Aorta (tissue), 5 donors: ENCODE measurements around the gene JMJD7. TPM values are rescaled to one million over a fixed set of nuclear protein-coding genes. Genes with fewer than 3 reads are reported as not detected.

Source experiments
- ATAC-seq: fragments of 200-7000 bp; cut with Tn5 transposase; one replicate; pipeline ENCODE4 v1.9.1; 2022; ENCODE audit warnings: moderate library complexity; ENCODE audit not compliant: low FRiP score
- DNase-seq, 2 donors: peaks; one replicate each; pipeline ENCODE4 v3.0.0-alpha.2; 2020
- H3K27ac ChIP-seq, 2 donors: one replicate each; pipeline ENCODE4 v1.5.1; 2013; ENCODE audit warnings: low read length in 2 of 2, mild to moderate bottlenecking in 2 of 2, moderate library complexity in 2 of 2, control low read depth in 1 of 2, inconsistent platforms in 1 of 2, low read depth in 1 of 2
- H3K27me3 ChIP-seq, 2 donors: one replicate each; pipeline ENCODE4 v1.6.1; 2013; ENCODE audit warnings: control low read depth in 1 of 2, low read length in 1 of 2, mild to moderate bottlenecking in 1 of 2, moderate library complexity in 1 of 2; ENCODE audit not compliant: insufficient read depth in 2 of 2, control insufficient read depth in 1 of 2
- H3K36me3 ChIP-seq, 2 donors: one replicate each; pipeline ENCODE4 v1.6.1; 2013; ENCODE audit warnings: control low read depth in 1 of 2, low read length in 1 of 2, mild to moderate bottlenecking in 1 of 2; ENCODE audit not compliant: insufficient read depth in 2 of 2, control insufficient read depth in 1 of 2
- H3K4me1 ChIP-seq, 2 donors: one replicate each; pipeline ENCODE4 v1.6.1; 2013; ENCODE audit warnings: low read length in 2 of 2, control low read depth in 1 of 2, mild to moderate bottlenecking in 1 of 2, moderate library complexity in 1 of 2; ENCODE audit not compliant: insufficient read depth in 2 of 2, control insufficient read depth in 1 of 2
- H3K4me3 ChIP-seq, 2 donors: one replicate each; pipeline ENCODE4 v1.5.1; 2013; ENCODE audit warnings: low read length in 2 of 2, control low read depth in 1 of 2, mild to moderate bottlenecking in 1 of 2
- H3K9me3 ChIP-seq: one replicate; pipeline ENCODE4 v1.6.1; 2013; ENCODE audit warnings: mild to moderate bottlenecking, low read length; ENCODE audit not compliant: control insufficient read depth
- WGBS, 2 donors: extraction: QIAGEN DNeasy Blood & Tissue Kit; methylation state at CpG; one replicate each; pipeline ENCODE4 v1.1.7; 2013; 5-methylcytosine and 5-hydroxymethylcytosine counted together
- intact Hi-C, 2 donors: fragments of 100-400 bp; cut with DNase I; formaldehyde crosslinking; loops; one replicate each; pipeline versions ENCODE4 v1.14.2 to v1.15.0; 2022
- long read RNA-seq, 2 donors: library from polyadenylated mRNA; unstranded; transcript quantifications; one replicate each; pipeline ENCODE4 v2.0.0, GENCODE V29; 2020 to 2021
- polyA plus RNA-seq, 2 donors: library from polyadenylated mRNA; stranded (reverse); fragments of 200-250 nt; gene quantifications; one replicate each; pipeline ENCODE4 v1.2.3, GENCODE V29; 2013
- total RNA-seq, 2 donors: library from RNA; stranded (reverse); fragmentation: NEBNext Ultra II Directional; extraction: Animal tissue kit (Norgen Biotek cat#: 25700); gene quantifications; one replicate each; pipeline ENCODE4 v1.2.1, GENCODE V29; 2021
- donor health status: healthy with polysubstance abuse.
- donor health status: Bipolar disorder and iron deficiency.
- donor health status: DM: no; HTN: no; CAD: no.
- donor health status: DM: no; HTN: no; CAD: no.
- donor health status: DM: yes; HTN: yes; CAD: no.

The JMJD7 gene
- total RNA-seq (10 to 100 TPM in 1 of 2 donors, 1 to 10 TPM in 1; 9.6 to 12.6 TPM), polyA plus RNA-seq (10 to 100 TPM in 1 of 2 donors, 1 to 10 TPM in 1; 7.0 to 10.5 TPM)
- long read RNA-seq, donor 1, transcript JMJD7-201 (8 exons, 1,416 nt): major isoform, 14 of 20 reads
- long read RNA-seq, donor 1, partial matches to known transcripts: 3 of 20 reads
- long read RNA-seq, donor 1, other reads (novel, unspliced or antisense): 1 of 20 reads
- long read RNA-seq, donor 2, transcript JMJD7-201 (8 exons, 1,416 nt): major isoform, 5 of 9 reads
- long read RNA-seq, donor 2, partial matches to known transcripts: 3 of 9 reads
- long read RNA-seq, donor 2, other reads (novel, unspliced or antisense): 0 of 9 reads

- H3K27me3 ChIP-seq: no peaks in the 10 kb centered on the region
- DNase-seq (peak; percentile 97 to 99), ATAC-seq (peak; percentile 97)
- intact Hi-C loops: loop anchor here in 1 of 2 donors (5.0 kb wide), 1 partner anchor 69 kb away; no protein-coding TSS in a partner anchor
- H3K27ac ChIP-seq: peak within 1 kb of the TSS in 1 of 2 donors; percentile 39
- 0 to 1% methylated on average over 65 to 66 of the region's 66 CpGs for WGBS, 2 donors
- H3K4me1 ChIP-seq: no peaks in the 10 kb centered on the region
- no peaks in the 10 kb centered on the region for H3K9me3 ChIP-seq
- peak within 1 kb of the TSS; percentile 42 to 53 for H3K4me3 ChIP-seq
- H3K36me3 ChIP-seq: no peaks in the 10 kb centered on the region
Observed at GRCh38 chr15:41827880-41828806, at the start of gene JMJD7. Gene JMJD7 (plus strand): TSS chr15:41828092. CDS start chr15:41828125, 33 bp downstream.

GRCh38 chr15:41778521-41778920, 49.4 kb upstream of the JMJD7 start:
- Histone ChIP-seq H3K4me1 (peaks cover 5 to 10% of the 10 kb centered on the region in 2 donors), H3K4me3 (no peak overlapping the region), H3K36me3 (peaks cover 0 to 1% of the 10 kb centered on the region in 2 donors), H3K27me3 (no peaks in the 10 kb centered on the region), H3K9me3 (no peaks in the 10 kb centered on the region), H3K27ac (no peak overlapping the region)
- WGBS, 2 donors: 76 to 77% methylated on average over 1 of the region's 1 CpG
- ATAC-seq (no peak), DNase-seq (no peak)
- intact Hi-C loops: no loop called here

- intact Hi-C loops: no loop called here
- DNase-seq (no peak), ATAC-seq (no peak)
- Histone ChIP-seq H3K36me3 (peaks cover 0 to 1% of the 10 kb centered on the region in 2 donors), H3K4me1 (peaks cover 5 to 10% of the 10 kb centered on the region in 2 donors), H3K27me3 (no peaks in the 10 kb centered on the region), H3K4me3 (no peak overlapping the region), H3K27ac (no peak overlapping the region), H3K9me3 (no peaks in the 10 kb centered on the region)
- WGBS, 2 donors: 87 to 89% methylated on average over 4 of the region's 4 CpGs
Observed at GRCh38 chr15:41779662-41780157, 48.2 kb upstream of the JMJD7 start.

GRCh38 chr15:41780266-41780665, 47.6 kb upstream of the JMJD7 start:
- DNase-seq (no peak), ATAC-seq (no peak)
- Histone ChIP-seq H3K4me3 (no peak overlapping the region), H3K9me3 (no peaks in the 10 kb centered on the region), H3K36me3 (peaks cover 0 to 1% of the 10 kb centered on the region in 2 donors), H3K4me1 (peaks cover 5 to 10% of the 10 kb centered on the region in 2 donors), H3K27ac (no peak overlapping the region), H3K27me3 (no peaks in the 10 kb centered on the region)
- 16 to 19% methylated on average over 2 of the region's 2 CpGs for WGBS, 2 donors
- intact Hi-C loops: no loop called here

GRCh38 chr15:41780727-41781126, 47.2 kb upstream of the JMJD7 start:
- H3K9me3 ChIP-seq: no peaks in the 10 kb centered on the region
- peaks cover 5 to 6% of the 10 kb centered on the region in 2 donors for H3K4me1 ChIP-seq
- H3K27me3 ChIP-seq: no peaks in the 10 kb centered on the region
- DNase-seq (no peak), ATAC-seq (no peak)
- 9 to 15% methylated on average over 1 of the region's 1 CpG for WGBS, 2 donors
- H3K27ac ChIP-seq: no peak overlapping the region
- no peak overlapping the region for H3K4me3 ChIP-seq
- intact Hi-C loops: no loop called here
- peaks cover 0 to 1% of the 10 kb centered on the region in 2 donors for H3K36me3 ChIP-seq

- peaks cover 1 to 5% of the 10 kb centered on the region in 2 donors for H3K4me1 ChIP-seq
- H3K4me3 ChIP-seq: no peak overlapping the region
- no peak for DNase-seq
- peaks cover 0 to 1% of the 10 kb centered on the region in 2 donors for H3K36me3 ChIP-seq
- H3K27me3 ChIP-seq: no peaks in the 10 kb centered on the region
- H3K9me3 ChIP-seq: no peaks in the 10 kb centered on the region
- intact Hi-C loops: no loop called here
- 87 to 92% methylated on average over 5 of the region's 5 CpGs for WGBS, 2 donors
- no peak overlapping the region for H3K27ac ChIP-seq
- no peak for ATAC-seq
Observed at GRCh38 chr15:41782371-41783282, 45.3 kb upstream of the JMJD7 start.

- no peak for ATAC-seq
- intact Hi-C loops: no loop called here
- no peaks in the 10 kb centered on the region for H3K27me3 ChIP-seq
- DNase-seq: no peak
- no peaks in the 10 kb centered on the region for H3K9me3 ChIP-seq
- 45 to 72% methylated on average over 1 of the region's 1 CpG for WGBS, 2 donors
- peaks cover 1 to 5% of the 10 kb centered on the region in 2 donors for H3K4me1 ChIP-seq
- peaks cover 0 to 1% of the 10 kb centered on the region in 2 donors for H3K36me3 ChIP-seq
- H3K4me3 ChIP-seq: no peak overlapping the region
- no peak overlapping the region for H3K27ac ChIP-seq
Observed at GRCh38 chr15:41783296-41783695, 44.6 kb upstream of the JMJD7 start.

- no peak for ATAC-seq
- no peak for DNase-seq
- intact Hi-C loops: no loop called here
- H3K36me3 ChIP-seq: no peaks in the 10 kb centered on the region
- H3K9me3 ChIP-seq: no peaks in the 10 kb centered on the region
- no peak overlapping the region for H3K27ac ChIP-seq
- no peaks in the 10 kb centered on the region for H3K27me3 ChIP-seq
- no peak overlapping the region for H3K4me3 ChIP-seq
- 90 to 96% methylated on average over 3 of the region's 3 CpGs for WGBS, 2 donors
- H3K4me1 ChIP-seq: peaks cover 6 to 8% of the 10 kb centered on the region in 2 donors
Observed at GRCh38 chr15:41788262-41788661, 39.6 kb upstream of the JMJD7 start.
